Effector memory CD4-positive, alpha-beta T cell (primary cell): ENCODE results near the gene WDFY1.

Experiments used
- DNase-seq, 3 donors: peaks; one replicate each; pipeline ENCODE4 v3.0.0-alpha.2; 2020
- H3K27ac ChIP-seq: 2 replicates; pipeline ENCODE4 v1.7.0; 2013; ENCODE audit warnings: mild to moderate bottlenecking, low read length, moderate library complexity; ENCODE audit not compliant: insufficient read depth, poor library complexity, severe bottlenecking
- H3K27me3 ChIP-seq: replicated peaks from 2 replicates; pipeline ENCODE4 v1.7.0; 2013; ENCODE audit warnings: mild to moderate bottlenecking, low read length; ENCODE audit not compliant: insufficient read depth, control insufficient read depth, poor library complexity, severe bottlenecking
- H3K36me3 ChIP-seq: 2 replicates; pipeline ENCODE4 v1.7.0; 2013; ENCODE audit warnings: mild to moderate bottlenecking, low read length, moderate library complexity; ENCODE audit not compliant: control insufficient read depth, insufficient read depth
- H3K4me1 ChIP-seq: 2 replicates; pipeline ENCODE4 v1.7.0; 2013; ENCODE audit warnings: low read length, mild to moderate bottlenecking; ENCODE audit not compliant: control insufficient read depth, insufficient read depth, poor library complexity, severe bottlenecking
- H3K4me3 ChIP-seq: 2 replicates; pipeline ENCODE4 v1.7.0; 2013; ENCODE audit warnings: low read length, low read depth, mild to moderate bottlenecking; ENCODE audit not compliant: insufficient read depth, poor library complexity, severe bottlenecking
- H3K9me3 ChIP-seq: 2 replicates; pipeline ENCODE4 v1.7.0; 2013; ENCODE audit warnings: mild to moderate bottlenecking, low read length, moderate library complexity; ENCODE audit not compliant: control insufficient read depth

Gene WDFY1

GRCh38 chr2:223826995-223827394 is 118.1 kb downstream of the WDFY1 start:
- H3K36me3 ChIP-seq: no peaks in the 10 kb centered on the region
- no peak for DNase-seq
- no peaks in the 10 kb centered on the region for H3K27me3 ChIP-seq
- no peaks in the 10 kb centered on the region for H3K4me1 ChIP-seq
- no peak overlapping the region for H3K27ac ChIP-seq
- no peak overlapping the region for H3K4me3 ChIP-seq
- H3K9me3 ChIP-seq: no peaks in the 10 kb centered on the region
